NCI-H524 treated with DMSO at 0.1 percent for 48 hours (cell line): ENCODE data around the gene AGBL5.

Source experiments
- DNase-seq: peaks from one replicate; lab custom pipeline; 2025; lab: John Stamatoyannopoulos, UW

AGBL5 gene

GRCh38 chr2:27050996-27051901 lies at the start of gene AGBL5:
AGBL5 (plus strand) TSS chr2:27051668; CDS start chr2:27052959, 1,291 bp downstream.
- peak; percentile 71 for DNase-seq

GRCh38 chr2:27001950-27002349 lies 49.5 kb upstream of the AGBL5 start:
- DNase-seq, result no peak

GRCh38 chr2:27003007-27003406 lies 48.5 kb upstream of the AGBL5 start:
- no peak for DNase-seq

- no peak for DNase-seq
Observed at GRCh38 chr2:27003857-27004256, 47.6 kb upstream of the AGBL5 start.

GRCh38 chr2:27006602-27007415 lies 44.7 kb upstream of the AGBL5 start:
- no peak for DNase-seq

- DNase-seq, result no peak
Observed at GRCh38 chr2:27007416-27008374, 43.8 kb upstream of the AGBL5 start.

GRCh38 chr2:27008678-27009077 lies 42.8 kb upstream of the AGBL5 start:
- no peak for DNase-seq

- DNase-seq, result no peak
Observed at GRCh38 chr2:27009083-27009482, 42.4 kb upstream of the AGBL5 start.

- no peak for DNase-seq
Observed at GRCh38 chr2:27009716-27010115, 41.8 kb upstream of the AGBL5 start.

- DNase-seq, result no peak
Observed at GRCh38 chr2:27010139-27010538, 41.3 kb upstream of the AGBL5 start.

GRCh38 chr2:27013738-27014137 lies 37.7 kb upstream of the AGBL5 start:
- DNase-seq, result no peak

GRCh38 chr2:27014771-27015433 lies 36.6 kb upstream of the AGBL5 start:
- DNase-seq, result no peak

- DNase-seq, result no peak
Observed at GRCh38 chr2:27016801-27017325, 34.6 kb upstream of the AGBL5 start.

GRCh38 chr2:27018142-27018541 lies 33.3 kb upstream of the AGBL5 start:
- DNase-seq, result no peak

GRCh38 chr2:27019459-27019858 lies 32.0 kb upstream of the AGBL5 start:
- no peak for DNase-seq

GRCh38 chr2:27019931-27020855 lies 31.3 kb upstream of the AGBL5 start:
- no peak for DNase-seq

- no peak for DNase-seq
Observed at GRCh38 chr2:27021253-27022049, 30.0 kb upstream of the AGBL5 start.

- no peak for DNase-seq
Observed at GRCh38 chr2:27023740-27024139, 27.7 kb upstream of the AGBL5 start.

GRCh38 chr2:27024188-27024587 lies 27.3 kb upstream of the AGBL5 start:
- DNase-seq, result no peak
